ENCODE measurements around the gene ACSF3. TPM values are rescaled to one million over a fixed set of nuclear protein-coding genes. Genes with fewer than 3 reads are reported as not detected.
"Not testable (repeated sequence)": the region's sequence is repeated elsewhere in the genome, so short reads cannot be mapped to it uniquely, and the experiment has no call there.

The ACSF3 gene
- total RNA-seq, 1 experiment from 2014 or later, result 74.5 TPM

- BruUV-seq (replicated peaks); DNase-seq (ENCODE audit: low read depth, low spot score); H3K4me3 ChIP-seq (replicated peaks in 1 of 2; ENCODE audit: low read depth in 1 of 2, low read length in 2 of 2); intact Hi-C loops (cut with micrococcal nuclease); H2AFZ ChIP-seq (ENCODE audit: low read depth, low read length, poor library complexity, severe bottlenecking); H3K79me2 ChIP-seq (ENCODE audit: insufficient read depth, low read length); POLR2A ChIA-PET; H4K20me1 ChIP-seq (ENCODE audit: insufficient read depth); RAD21 ChIA-PET (ENCODE audit: low non-redundant PET in 1 of 2, low total read pairs in 2 of 2, uncharacterized antibody in 2 of 2, unreplicated experiment in 2 of 2); H3K27ac ChIP-seq (ENCODE audit: low read depth, low read length); H3K9ac ChIP-seq (ENCODE audit: low read length); H3K27me3 ChIP-seq (ENCODE audit: insufficient read depth, low read length); H3K9me2 ChIP-seq (ENCODE audit: insufficient read depth); ATAC-seq; H3K4me2 ChIP-seq (ENCODE audit: low read length); H3K9me3 ChIP-seq (ENCODE audit: control insufficient read depth in 1 of 2, insufficient read depth in 1 of 2, low read depth in 1 of 2, low read length in 2 of 2); H3K36me3 ChIP-seq (ENCODE audit: control insufficient read depth in 1 of 2, insufficient read depth in 2 of 2, low read length in 2 of 2): not testable (repeated sequence)
- peaks cover 0 to 26% of the 10 kb centered on the region in 2 experiments; a peak in 2 of 4 replicates for H3K4me1 ChIP-seq (ENCODE audit: control insufficient read depth in 1 of 2, insufficient read depth in 2 of 2, low read length in 2 of 2)
- CTCF ChIA-PET, result interaction anchor here (0.8 kb wide), 1 partner anchor 451 kb away, joined by 3 read pairs; no protein-coding TSS in a partner anchor
These were observed 95.1 kb downstream of the ACSF3 start for GRCh38 chr16:89188471-89189357.

GRCh38 chr16:89189358-89190025, 95.8 kb downstream of the ACSF3 start:
- ATAC-seq (no peak), DNase-seq (ENCODE audit: low read depth, low spot score) (no peak)
- no peak overlapping the region for H3K4me2 ChIP-seq (ENCODE audit: low read length)
- ChIA-PET RAD21 (ENCODE audit: low non-redundant PET in 1 of 2, low total read pairs in 2 of 2, uncharacterized antibody in 2 of 2, unreplicated experiment in 2 of 2) (no interaction called here), CTCF (interaction anchor here (0.8 kb wide), 1 partner anchor 452 kb away, joined by 3 read pairs; no protein-coding TSS in a partner anchor), POLR2A (no interaction called here)
- no peaks in the 10 kb centered on the region for H3K9me2 ChIP-seq (ENCODE audit: insufficient read depth)
- no peaks in the 10 kb centered on the region for H3K27me3 ChIP-seq (ENCODE audit: insufficient read depth, low read length)
- intact Hi-C loops (cut with micrococcal nuclease), result no loop called here
- H4K20me1 ChIP-seq (ENCODE audit: insufficient read depth), result no peaks in the 10 kb centered on the region
- no peaks in the 10 kb centered on the region for H3K36me3 ChIP-seq (ENCODE audit: control insufficient read depth in 1 of 2, insufficient read depth in 2 of 2, low read length in 2 of 2)
- no peak overlapping the region for H3K4me3 ChIP-seq (replicated peaks in 1 of 2; ENCODE audit: low read depth in 1 of 2, low read length in 2 of 2)
- BruUV-seq (replicated peaks), result no TSS peak
- H3K9ac ChIP-seq (ENCODE audit: low read length), result no peak overlapping the region
- no peaks in the 10 kb centered on the region for H3K79me2 ChIP-seq (ENCODE audit: insufficient read depth, low read length)
- H2AFZ ChIP-seq (ENCODE audit: low read depth, low read length, poor library complexity, severe bottlenecking), result no peak overlapping the region
- no peak overlapping the region for H3K27ac ChIP-seq (ENCODE audit: low read depth, low read length)
- H3K9me3 ChIP-seq (ENCODE audit: control insufficient read depth in 1 of 2, insufficient read depth in 1 of 2, low read depth in 1 of 2, low read length in 2 of 2), result no peaks in the 10 kb centered on the region
- H3K4me1 ChIP-seq (ENCODE audit: control insufficient read depth in 1 of 2, insufficient read depth in 2 of 2, low read length in 2 of 2), result peaks cover 0 to 27% of the 10 kb centered on the region in 2 experiments; a peak in 2 of 4 replicates
- TF ChIP-seq JUND (IDR thresholded peaks at IDR 0.05) (no peak), TCF7L2 (IDR thresholded peaks at IDR 0.05; ENCODE audit: borderline replicate concordance, extremely low read depth, insufficient read depth, insufficient read length) (no peak), CEBPB (IDR thresholded peaks at IDR 0.05; ENCODE audit: low read depth) (no peak), POLR2A (IDR thresholded peaks at IDR 0.05; ENCODE audit: borderline replicate concordance, extremely low read depth, insufficient read depth, insufficient read length) (no peak), EZH2phosphoT487 (IDR thresholded peaks at IDR 0.05; ENCODE audit: borderline replicate concordance) (no peak), MAX (IDR thresholded peaks at IDR 0.05) (no peak), YY1 (IDR thresholded peaks at IDR 0.05; ENCODE audit: extremely low read depth, insufficient replicate concordance, low read depth, low read length) (no peak), ZNF274 (IDR thresholded peaks at IDR 0.05; ENCODE audit: low read depth, low read length) (no peak), RAD21 (IDR thresholded peaks at IDR 0.05; ENCODE audit: low read depth) (no peak), SRF (IDR thresholded peaks at IDR 0.05; ENCODE audit: low read depth) (no peak)
- TF ChIP-seq, protein P1, sequence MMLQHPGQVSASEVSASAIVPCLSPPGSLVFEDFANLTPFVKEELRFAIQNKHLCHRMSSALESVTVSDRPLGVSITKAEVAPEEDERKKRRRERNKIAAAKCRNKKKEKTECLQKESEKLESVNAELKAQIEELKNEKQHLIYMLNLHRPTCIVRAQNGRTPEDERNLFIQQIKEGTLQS (IDR thresholded peaks at IDR 0.05), result no peak
